H1 (cell line): ENCODE measurements around the gene KCNJ12. TPM values are rescaled to one million over a fixed set of nuclear protein-coding genes. Genes with fewer than 3 reads are reported as not detected.
A peak's percentile ranks its signal among the peaks of the same experiment; 100 is the strongest.

ENCODE experiments used
- CTCF ChIA-PET: fragments of 300-600 bp; sonication (Branson Sonifier 250); formaldehyde crosslinking; loops from one replicate; lab custom pipeline; 2021; ENCODE audit not compliant: partially characterized antibody; lab: Charles Lee
- POLR2A ChIA-PET: fragments of 300-600 bp; sonication (Branson Sonifier 250); formaldehyde crosslinking; loops from one replicate; lab custom pipeline; 2021; ENCODE audit warnings: inconsistent platforms; ENCODE audit not compliant: partially characterized antibody; lab: Charles Lee
- DNase-seq, 2 experiments: peaks; one replicate each; pipeline versions ENCODE4 v3.0.0 to v3.0.0-alpha.2; 2010 to 2022; ENCODE audit warnings: low spot score in 2 of 2, low read depth in 1 of 2, mixed read lengths in 1 of 2
- FAIRE-seq: peaks from 2 replicates; lab custom pipeline; 2011; peaks lifted over from hg19 to GRCh38; lab: Jason Lieb, UNC
- H2AFZ ChIP-seq: 2 replicates; pipeline ENCODE4 v1.8.1; 2012; ENCODE audit warnings: low read length, inconsistent platforms
- H2AK5ac ChIP-seq: 2 replicates; pipeline ENCODE4 v1.6.1; 2013; ENCODE audit warnings: low read depth, low read length
- H2BK120ac ChIP-seq: replicated peaks from 2 replicates; pipeline ENCODE3; 2013; ENCODE audit warnings: low read depth, low read length, inconsistent platforms
- H2BK12ac ChIP-seq: 2 replicates; pipeline ENCODE4 v1.6.1; 2013; ENCODE audit warnings: low read depth, low read length
- H2BK15ac ChIP-seq: 2 replicates; pipeline ENCODE4 v1.6.1; 2013; ENCODE audit warnings: low read length
- H2BK20ac ChIP-seq: 2 replicates; pipeline ENCODE4 v1.6.1; 2013; ENCODE audit warnings: low read length
- H2BK5ac ChIP-seq: 2 replicates; pipeline ENCODE4 v1.6.1; 2013; ENCODE audit warnings: low read depth, low read length
- H3K14ac ChIP-seq: 2 replicates; pipeline ENCODE4 v1.6.1; 2013; ENCODE audit warnings: inconsistent platforms; ENCODE audit not compliant: insufficient read length
- H3K18ac ChIP-seq: 2 replicates; pipeline ENCODE4 v1.6.1; 2013; ENCODE audit warnings: low read length; ENCODE audit errors: extremely low read depth
- H3K23ac ChIP-seq: 2 replicates; pipeline ENCODE4 v1.6.1; 2013; ENCODE audit warnings: inconsistent platforms; ENCODE audit not compliant: insufficient read length
- H3K23me2 ChIP-seq: 2 replicates; pipeline ENCODE4 v1.6.1; 2013; ENCODE audit warnings: low read depth, low read length
- H3K27ac ChIP-seq: 2 replicates; pipeline ENCODE4 v1.6.1; 2011; ENCODE audit warnings: low read depth, low read length, inconsistent platforms
- H3K27me3 ChIP-seq, 4 experiments: replicated peaks in 1 of 4; 1 replicate in 1 of 4; 2 replicates in 3 of 4; pipeline versions ENCODE4 v1.6.1 to v1.8.1; 2011 to 2013; ENCODE audit warnings: low read length in 3 of 4, mild to moderate bottlenecking in 3 of 4, inconsistent platforms in 2 of 4, mixed read lengths in 2 of 4, moderate library complexity in 1 of 4; ENCODE audit not compliant: control insufficient read depth in 3 of 4, insufficient read depth in 3 of 4; ENCODE audit errors: extremely low read depth in 1 of 4
- H3K36me3 ChIP-seq, 4 experiments: 2 replicates each; pipeline versions ENCODE4 v1.6.1 to v1.8.1; 2011 to 2013; ENCODE audit warnings: mild to moderate bottlenecking in 4 of 4, low read length in 3 of 4, moderate library complexity in 2 of 4, control low read depth in 1 of 4, inconsistent platforms in 1 of 4; ENCODE audit not compliant: insufficient read depth in 4 of 4, control insufficient read depth in 2 of 4
- H3K4ac ChIP-seq: replicated peaks from 2 replicates; pipeline ENCODE3; 2013; ENCODE audit warnings: low read length, low read depth, mixed read lengths, inconsistent platforms; ENCODE audit not compliant: insufficient read length
- H3K4me1 ChIP-seq, 4 experiments: replicated peaks in 1 of 4; 1 replicate in 1 of 4; 2 replicates in 3 of 4; pipeline versions ENCODE4 v1.6.1 to v1.8.1; 2011 to 2013; ENCODE audit warnings: low read length in 3 of 4, inconsistent platforms in 2 of 4, mixed read lengths in 1 of 4; ENCODE audit not compliant: insufficient read depth in 4 of 4, control insufficient read depth in 3 of 4
- H3K4me2 ChIP-seq, 2 experiments: 2 replicates each; pipeline versions ENCODE4 v1.6.1 to v1.8.1; 2011 to 2013; ENCODE audit warnings: low read depth in 2 of 2, low read length in 2 of 2, control low read depth in 1 of 2, inconsistent platforms in 1 of 2, mild to moderate bottlenecking in 1 of 2; ENCODE audit not compliant: insufficient read depth in 1 of 2
- H3K4me3 ChIP-seq, 4 experiments: fragments of 200-600, 300-600 bp in 1 of 4; sonication (generic), shearing (Covaris generic), sonication (Bioruptor Twin) in 1 of 4; 2 replicates each; pipeline versions ENCODE4 v1.5.1 to v1.8.1; 2011 to 2016; ENCODE audit warnings: low read length in 4 of 4, low read depth in 3 of 4, control low read depth in 2 of 4, inconsistent platforms in 2 of 4, mild to moderate bottlenecking in 2 of 4, mixed read lengths in 1 of 4, moderate library complexity in 1 of 4; ENCODE audit not compliant: insufficient read depth in 2 of 4; ENCODE audit errors: extremely low read depth in 1 of 4
- H3K56ac ChIP-seq: replicated peaks from 2 replicates; pipeline ENCODE3; 2013; ENCODE audit warnings: low read depth, mild to moderate bottlenecking, mixed read lengths, low read length, inconsistent platforms; ENCODE audit not compliant: insufficient read length
- H3K79me1 ChIP-seq: 2 replicates; pipeline ENCODE4 v1.6.1; 2013; ENCODE audit warnings: low read depth, low read length, control low read depth
- H3K79me2 ChIP-seq, 2 experiments: 2 replicates each; pipeline versions ENCODE4 v1.6.1 to v1.8.1; 2012 to 2013; ENCODE audit warnings: low read length in 2 of 2, mild to moderate bottlenecking in 2 of 2, inconsistent platforms in 1 of 2; ENCODE audit not compliant: insufficient read depth in 2 of 2, control insufficient read depth in 1 of 2
- H3K9ac ChIP-seq, 4 experiments: replicated peaks in 1 of 4; 1 replicate in 1 of 4; 2 replicates in 3 of 4; pipeline versions ENCODE4 v1.6.1 to v1.8.1; 2011 to 2013; ENCODE audit warnings: low read depth in 3 of 4, low read length in 3 of 4, control low read depth in 2 of 4, mild to moderate bottlenecking in 2 of 4, moderate library complexity in 2 of 4, inconsistent platforms in 1 of 4; ENCODE audit errors: extremely low read depth in 1 of 4
- H3K9me3 ChIP-seq, 2 experiments: 2 replicates each; pipeline versions ENCODE4 v1.6.1 to v1.8.1; 2012 to 2013; ENCODE audit warnings: mild to moderate bottlenecking in 2 of 2, moderate library complexity in 2 of 2, control low read depth in 1 of 2, inconsistent platforms in 1 of 2, low read depth in 1 of 2, low read length in 1 of 2, mixed read lengths in 1 of 2; ENCODE audit not compliant: insufficient read depth in 2 of 2
- H4K20me1 ChIP-seq, 2 experiments: replicated peaks in 1 of 2; 2 replicates each; pipeline versions ENCODE3 to v1.8.1; 2011 to 2013; ENCODE audit warnings: inconsistent platforms in 2 of 2, low read length in 2 of 2, mild to moderate bottlenecking in 1 of 2; ENCODE audit not compliant: insufficient read depth in 2 of 2, control insufficient read depth in 1 of 2
- H4K5ac ChIP-seq: 2 replicates; pipeline ENCODE4 v1.6.1; 2013; ENCODE audit warnings: low read length, low read depth, mixed read lengths, inconsistent platforms; ENCODE audit not compliant: insufficient read length
- H4K8ac ChIP-seq: 2 replicates; pipeline ENCODE4 v1.8.0; 2013; ENCODE audit warnings: mild to moderate bottlenecking, moderate library complexity, low read length, inconsistent platforms; ENCODE audit not compliant: insufficient read depth; ENCODE audit errors: extremely low read depth
- H4K91ac ChIP-seq: replicated peaks from 2 replicates; pipeline ENCODE3; 2013; ENCODE audit warnings: low read length, mixed read lengths, inconsistent platforms; ENCODE audit not compliant: insufficient read length
- BCL11A ChIP-seq, 2 experiments: IDR thresholded peaks; one replicate each; pipeline ENCODE4 v1.6.1; 2011; ENCODE audit warnings: low read depth in 2 of 2, low read length in 2 of 2, mild to moderate bottlenecking in 2 of 2
- CHD1 ChIP-seq: IDR thresholded peaks from 2 replicates; pipeline ENCODE4 v1.6.1; 2012; ENCODE audit warnings: low read depth, low read length, improper control_type of control experiment
- CREB1 ChIP-seq: IDR thresholded peaks from 2 replicates; pipeline ENCODE4 v1.6.1; 2012; ENCODE audit warnings: inconsistent platforms
- FOSL1 ChIP-seq: IDR thresholded peaks from 2 replicates; pipeline ENCODE4 v1.6.1; 2011; ENCODE audit warnings: mild to moderate bottlenecking, low read depth, low read length, moderate library complexity; ENCODE audit not compliant: insufficient read depth
- JUND ChIP-seq: IDR thresholded peaks from 2 replicates; pipeline ENCODE4 v1.6.1; 2011; ENCODE audit warnings: mild to moderate bottlenecking, improper control_type of control experiment, low read length
- POLR2AphosphoS5 ChIP-seq: IDR thresholded peaks from 2 replicates; pipeline ENCODE4 v1.6.1; 2011; ENCODE audit warnings: low read depth, low read length
- TCF12 ChIP-seq: IDR thresholded peaks from 2 replicates; pipeline ENCODE4 v1.6.1; 2011; ENCODE audit warnings: low read depth, mild to moderate bottlenecking, low read length
- TEAD4 ChIP-seq: IDR thresholded peaks from 2 replicates; pipeline ENCODE4 v1.6.1; 2012; ENCODE audit warnings: low read depth, low read length, inconsistent platforms, mixed read lengths
- YY1 ChIP-seq: IDR thresholded peaks from 2 replicates; pipeline ENCODE4 v1.6.1; 2011; ENCODE audit warnings: low read depth, mild to moderate bottlenecking, low read length
- WGBS, 2 experiments: shearing (Covaris generic) in 1 of 2; methylation state at CpG; one replicate each; pipeline versions ENCODE4 v1.1.6 to v1.1.7; 2013 to 2015; ENCODE audit warnings: low lambda C conversion rate in 2 of 2, mixed read lengths in 2 of 2, inconsistent platforms in 1 of 2, low coverage in 1 of 2, missing lambda C conversion rate in 1 of 2; ENCODE audit not compliant: insufficient replicate concordance in 2 of 2, insufficient coverage in 1 of 2, insufficient read length in 1 of 2; ENCODE audit errors: extremely low coverage in 1 of 2, missing lambda C conversion rate in 1 of 2; 5-methylcytosine and 5-hydroxymethylcytosine counted together
- polyA plus RNA-seq, 7 experiments: library from polyadenylated mRNA; depleted of rRNA in 3 of 7; stranded (reverse) in 5 of 7; unstranded in 2 of 7; fragments of >200 nt in 5 of 7; fragments of 200-250 nt in 2 of 7; gene quantifications; 1 replicate in 5 of 7; 2 replicates in 1 of 7; 4 replicates in 1 of 7; pipeline versions ENCODE4 v1.2.1 to v1.2.3, GENCODE V29; 2011 to 2013; ENCODE audit warnings: missing spikeins in 2 of 7, mixed read lengths in 2 of 7
- total RNA-seq: library from RNA; stranded (reverse); fragmentation: NEBNext Ultra II Directional; extraction: Animal tissue kit (Norgen Biotek cat#: 25700); gene quantifications from 2 replicates; pipeline ENCODE4 v1.2.1, GENCODE V29; 2021

Gene KCNJ12
- total and polyA plus RNA-seq, 2 of the 8 experiments (the other 6 are each of a cell fraction or from before 2014, with no cell fraction given), result 1.2 to 1.5 TPM

GRCh38 chr17:21388944-21389343 lies 12.8 kb downstream of the KCNJ12 start:
- H3K4me2 ChIP-seq, result no peak overlapping the region
- no peaks in the 10 kb centered on the region for H3K36me3 ChIP-seq
- no peak overlapping the region for H2AFZ ChIP-seq
- no peak overlapping the region for H4K8ac ChIP-seq
- no peak overlapping the region for H2BK15ac ChIP-seq
- H3K23me2 ChIP-seq, result no peaks in the 10 kb centered on the region
- no peak overlapping the region for H4K5ac ChIP-seq
- H3K14ac ChIP-seq, result no peak overlapping the region
- FAIRE-seq, result no peak
- no peak overlapping the region for H2BK12ac ChIP-seq
- no peaks in the 10 kb centered on the region for H3K79me2 ChIP-seq
- no peak overlapping the region for H3K9ac ChIP-seq
- H3K79me1 ChIP-seq, result no peaks in the 10 kb centered on the region
- H2BK120ac ChIP-seq, result no peak overlapping the region
- 88% methylated on average over 6 of the region's 6 CpGs; no CpG with 5 or more reads in 1 of the 2 experiments for whole genome bisulfite sequencing, 2 experiments
- no peaks in the 10 kb centered on the region for H3K9me3 ChIP-seq
- CTCF ChIA-PET, result interaction anchor here (1.3 to 1.8 kb wide), 2 partner anchors 46 to 259 kb away, joined by 3 to 4 read pairs; no protein-coding TSS in a partner anchor
- no peaks in the 10 kb centered on the region for H3K4me1 ChIP-seq
- no peak overlapping the region for H3K56ac ChIP-seq
- H2BK20ac ChIP-seq, result no peak overlapping the region
- no peaks in the 10 kb centered on the region for H4K20me1 ChIP-seq
- POLR2A ChIA-PET, result no interaction called here
- DNase-seq, result no peak
- no peak overlapping the region for H3K4me3 ChIP-seq
- H4K91ac ChIP-seq, result no peak overlapping the region
- no peak overlapping the region; the same call in 1 of the 2 replicates for H3K18ac ChIP-seq
- no peak overlapping the region for H2AK5ac ChIP-seq
- no peak overlapping the region for H3K23ac ChIP-seq
- no peak overlapping the region for H2BK5ac ChIP-seq
- no peak overlapping the region for H3K4ac ChIP-seq
- H3K27me3 ChIP-seq, result no peaks in the 10 kb centered on the region; a peak in 1 of 7 replicates
- H3K27ac ChIP-seq, result no peak overlapping the region
- TF ChIP-seq BCL11A (IDR thresholded peaks at IDR 0.05; ENCODE audit: low read depth in 2 of 2, low read length in 2 of 2), result no peak
- TF ChIP-seq FOSL1, result no peak
- TF ChIP-seq POLR2AphosphoS5, result no peak
- peak; percentile 50; the same call in 1 of the 2 replicates for TF ChIP-seq TCF12
- no peak for TF ChIP-seq JUND
- no peak for TF ChIP-seq TEAD4
- no peak for TF ChIP-seq CREB1
- no peak for TF ChIP-seq CHD1
- no peak for TF ChIP-seq YY1
